Stimulated activated CD4-positive, alpha-beta T cell treated with anti-CD3 and anti-CD28 coated beads, Interleukin-1b, Interleukin-23, amount 100 ng/mL, for 24 hours (primary cell): Measurements from ENCODE around the gene NKAIN2.
"Not testable (repeated sequence)": the region's sequence is repeated elsewhere in the genome, so short reads cannot be mapped to it uniquely, and the experiment has no call there.

Experiments used
- DNase-seq, 4 experiments: peaks; one replicate each; pipeline ENCODE4 v3.0.0-alpha.2; 2020; ENCODE audit warnings: low read depth in 4 of 4, low spot score in 1 of 4

The NKAIN2 gene

GRCh38 chr6:123956492-123957139 lies 153.0 kb downstream of the NKAIN2 start:
- no peak for DNase-seq

GRCh38 chr6:123962508-123962907 lies 158.8 kb downstream of the NKAIN2 start:
- no peak for DNase-seq

GRCh38 chr6:123965894-123966293 lies 162.2 kb downstream of the NKAIN2 start:
- no peak for DNase-seq

- no peak for DNase-seq
Measured at GRCh38 chr6:123966618-123967017, 163.0 kb downstream of the NKAIN2 start.

GRCh38 chr6:123967905-123968304 lies 164.2 kb downstream of the NKAIN2 start:
- DNase-seq: no peak

- DNase-seq: no peak
Measured at GRCh38 chr6:123972600-123973294, 169.1 kb downstream of the NKAIN2 start.

GRCh38 chr6:123980311-123980710 lies 176.6 kb downstream of the NKAIN2 start:
- no peak for DNase-seq

GRCh38 chr6:123986938-123987337 lies 183.3 kb downstream of the NKAIN2 start:
- DNase-seq: no peak

GRCh38 chr6:123989918-123990317 lies 186.3 kb downstream of the NKAIN2 start:
- not testable (repeated sequence) for DNase-seq

- no peak for DNase-seq
Measured at GRCh38 chr6:123990376-123990775, 186.7 kb downstream of the NKAIN2 start.

GRCh38 chr6:123994168-123994567 lies 190.5 kb downstream of the NKAIN2 start:
- no peak for DNase-seq

- DNase-seq: no peak
Measured at GRCh38 chr6:123994891-123995635, 191.4 kb downstream of the NKAIN2 start.

- DNase-seq: no peak
Measured at GRCh38 chr6:123997223-123997622, 193.6 kb downstream of the NKAIN2 start.

GRCh38 chr6:124002377-124003081 lies 198.9 kb downstream of the NKAIN2 start:
- DNase-seq: no peak

- DNase-seq: no peak
Measured at GRCh38 chr6:124007266-124007665, 203.6 kb downstream of the NKAIN2 start.

GRCh38 chr6:124008000-124008987 lies 204.6 kb downstream of the NKAIN2 start:
- no peak for DNase-seq

- no peak for DNase-seq
Measured at GRCh38 chr6:124008988-124009765, 205.5 kb downstream of the NKAIN2 start.

GRCh38 chr6:124010574-124010973 lies 206.9 kb downstream of the NKAIN2 start:
- DNase-seq: no peak

- DNase-seq: no peak
Measured at GRCh38 chr6:124011180-124011579, 207.5 kb downstream of the NKAIN2 start.

- DNase-seq: not testable (repeated sequence)
Measured at GRCh38 chr6:124022051-124022450, 218.4 kb downstream of the NKAIN2 start.
